ENCODE measurements around the gene ARVCF. TPM values are rescaled to one million over a fixed set of nuclear protein-coding genes. Genes with fewer than 3 reads are reported as not detected.

ARVCF gene
- polyA plus RNA-seq, 3 donors from 2014 or later: 5.3 to 15.9 (median 5.3) TPM

- peak; percentile 47 to 56 (median 53) for DNase-seq
- Mint-ChIP-seq H3K4me3 (peak overlapping the region; percentile 68 to 86 (median 80)), H3K9me3 (no peaks in the 10 kb centered on the region), H3K27ac (peak overlapping the region; percentile 71 to 97 (median 88)), H3K27me3 (ENCODE audit: low read depth in 3 of 3) (peaks cover 2 to 16% (median 2%) of the 10 kb centered on the region in 3 donors), H3K36me3 (peaks cover 0 to 4% (median 4%) of the 10 kb centered on the region in 3 donors), H3K4me1 (peaks cover 51 to 54% of the 10 kb centered on the region in 2 donors)
These were observed 41.5 kb downstream of the ARVCF start for GRCh38 chr22:19974935-19975706.

DNA sequence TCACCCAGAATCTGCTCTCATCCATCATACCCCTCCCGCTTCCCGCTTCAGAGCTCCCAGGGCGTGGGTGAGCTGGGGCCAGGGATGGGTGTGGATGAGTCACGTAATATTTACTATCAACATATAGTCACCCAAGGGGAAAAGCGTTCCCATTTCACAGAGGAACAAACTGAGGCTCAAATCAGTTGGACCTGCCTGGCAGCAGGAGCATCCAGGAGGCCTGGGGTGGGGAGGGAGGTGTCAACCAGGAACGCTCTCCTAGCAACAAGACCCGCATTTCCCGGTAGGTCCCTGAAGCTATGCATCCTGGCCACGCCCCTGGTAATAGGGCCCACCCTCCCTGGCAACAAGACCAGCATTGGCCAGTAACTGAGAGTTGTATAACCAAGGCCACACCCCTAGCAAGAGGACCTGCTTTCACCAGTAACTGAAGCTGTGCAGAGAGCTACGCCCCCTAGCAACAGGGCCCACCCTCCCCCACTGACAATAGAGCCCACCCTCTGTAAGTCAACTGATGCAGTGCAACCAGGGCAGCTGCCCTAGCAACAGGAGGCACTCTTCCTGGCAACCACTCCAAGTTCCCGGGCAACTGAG is 42.3 kb downstream of the ARVCF start:
- peak overlapping the region; percentile 71 to 97 (median 88) for H3K27ac Mint-ChIP-seq
- H3K9me3 Mint-ChIP-seq: no peaks in the 10 kb centered on the region
- H3K4me3 Mint-ChIP-seq: peak overlapping the region; percentile 68 to 86 (median 80)
- peaks cover 0 to 4% (median 4%) of the 10 kb centered on the region in 3 donors for H3K36me3 Mint-ChIP-seq
- H3K4me1 Mint-ChIP-seq: peaks cover 51 to 54% of the 10 kb centered on the region in 2 donors
- H3K27me3 Mint-ChIP-seq (ENCODE audit: low read depth in 3 of 3): peaks cover 2 to 14% (median 2%) of the 10 kb centered on the region in 3 donors
- peak; percentile 60 to 72 (median 64) for DNase-seq

- Mint-ChIP-seq H3K9me3 (no peaks in the 10 kb centered on the region), H3K4me1 (peaks cover 51 to 54% of the 10 kb centered on the region in 2 donors), H3K27me3 (ENCODE audit: low read depth in 3 of 3) (peaks cover 2 to 14% (median 2%) of the 10 kb centered on the region in 3 donors), H3K4me3 (peak overlapping the region in 4 of 5 donors; percentile 68 to 86 (median 80)), H3K36me3 (peaks cover 0 to 4% (median 4%) of the 10 kb centered on the region in 3 donors), H3K27ac (peak overlapping the region; percentile 30 to 97 (median 80))
- DNase-seq: no peak
These were observed 42.9 kb downstream of the ARVCF start for GRCh38 chr22:19973551-19974267.

GRCh38 chr22:19972652-19973550 is 43.7 kb downstream of the ARVCF start:
- peaks cover 0 to 4% (median 4%) of the 10 kb centered on the region in 3 donors for H3K36me3 Mint-ChIP-seq
- peaks cover 2 to 14% (median 2%) of the 10 kb centered on the region in 3 donors for H3K27me3 Mint-ChIP-seq (ENCODE audit: low read depth in 3 of 3)
- H3K27ac Mint-ChIP-seq: peak overlapping the region in 5 of 6 donors; percentile 55 to 90 (median 81)
- no peak for DNase-seq
- H3K4me1 Mint-ChIP-seq: peaks cover 51 to 54% of the 10 kb centered on the region in 2 donors
- peak overlapping the region; percentile 32 to 86 (median 77) for H3K4me3 Mint-ChIP-seq
- H3K9me3 Mint-ChIP-seq: no peaks in the 10 kb centered on the region

- H3K4me3 Mint-ChIP-seq: peak overlapping the region; percentile 68 to 86 (median 77)
- peak overlapping the region; percentile 76 to 95 (median 88) for H3K27ac Mint-ChIP-seq
- H3K4me1 Mint-ChIP-seq: peaks cover 57 to 59% of the 10 kb centered on the region in 2 donors
These were observed 44.4 kb downstream of the ARVCF start for GRCh38 chr22:19972251-19972650.

DNA sequence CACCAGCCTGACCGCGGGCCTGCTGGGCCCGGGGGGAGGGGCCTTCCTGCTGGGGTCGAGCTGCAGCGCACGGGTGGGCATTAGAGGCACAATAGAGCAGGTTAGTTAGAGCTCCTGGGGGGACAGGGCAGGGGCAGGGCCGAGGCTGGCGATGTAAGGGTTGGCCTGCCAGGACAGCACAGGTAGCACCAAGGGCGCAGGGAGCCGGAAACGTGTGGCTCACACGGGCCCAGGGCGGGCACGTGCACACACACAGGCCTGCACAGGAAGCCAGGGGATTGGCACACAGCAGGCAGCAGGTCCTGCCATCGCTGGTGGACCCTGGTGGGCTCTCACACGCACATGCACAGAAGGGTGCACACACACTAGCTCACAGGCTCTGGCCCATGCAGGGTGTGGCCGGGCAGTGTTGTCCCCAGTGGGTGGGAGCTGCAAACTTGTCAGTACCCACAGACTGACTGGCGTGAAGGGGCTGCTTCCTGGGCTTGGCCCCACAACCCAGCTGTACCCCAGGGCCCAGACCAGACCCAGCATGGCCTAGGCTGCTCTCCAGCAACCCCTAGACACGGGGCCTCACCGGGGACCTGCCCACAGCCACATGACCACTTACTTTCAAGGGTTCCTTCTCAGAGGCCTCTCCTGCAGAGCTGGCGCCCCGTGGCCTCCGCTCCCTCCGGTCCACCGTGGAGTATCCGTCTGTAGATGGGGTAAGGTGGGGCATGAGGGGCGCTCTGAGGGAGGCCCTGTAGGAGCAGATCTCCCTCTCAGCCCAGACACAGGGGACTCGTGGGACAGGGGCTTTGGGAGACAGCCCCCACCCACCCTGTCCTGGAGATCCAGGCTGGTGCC is 45.1 kb downstream of the ARVCF start:
- H3K4me3 Mint-ChIP-seq: peak overlapping the region; percentile 68 to 86 (median 77)
- peaks cover 64 to 66% of the 10 kb centered on the region in 2 donors for H3K4me1 Mint-ChIP-seq
- peaks cover 2 to 16% (median 5%) of the 10 kb centered on the region in 3 donors for H3K27me3 Mint-ChIP-seq (ENCODE audit: low read depth in 3 of 3)
- H3K27ac Mint-ChIP-seq: peak overlapping the region; percentile 76 to 95 (median 88)
- H3K36me3 Mint-ChIP-seq: peaks cover 0 to 9% (median 4%) of the 10 kb centered on the region in 3 donors
- DNase-seq: peak; percentile 73 to 80 (median 74)
- H3K9me3 Mint-ChIP-seq: no peaks in the 10 kb centered on the region

More at GRCh38 chr22:19972251-19972650, 44.4 kb downstream of the ARVCF start:
- H3K27me3 Mint-ChIP-seq (ENCODE audit: low read depth in 3 of 3): peaks cover 2 to 14% (median 2%) of the 10 kb centered on the region in 3 donors
- H3K9me3 Mint-ChIP-seq: no peaks in the 10 kb centered on the region
- DNase-seq: no peak
- H3K36me3 Mint-ChIP-seq: peaks cover 0 to 5% (median 4%) of the 10 kb centered on the region in 3 donors

DNA sequence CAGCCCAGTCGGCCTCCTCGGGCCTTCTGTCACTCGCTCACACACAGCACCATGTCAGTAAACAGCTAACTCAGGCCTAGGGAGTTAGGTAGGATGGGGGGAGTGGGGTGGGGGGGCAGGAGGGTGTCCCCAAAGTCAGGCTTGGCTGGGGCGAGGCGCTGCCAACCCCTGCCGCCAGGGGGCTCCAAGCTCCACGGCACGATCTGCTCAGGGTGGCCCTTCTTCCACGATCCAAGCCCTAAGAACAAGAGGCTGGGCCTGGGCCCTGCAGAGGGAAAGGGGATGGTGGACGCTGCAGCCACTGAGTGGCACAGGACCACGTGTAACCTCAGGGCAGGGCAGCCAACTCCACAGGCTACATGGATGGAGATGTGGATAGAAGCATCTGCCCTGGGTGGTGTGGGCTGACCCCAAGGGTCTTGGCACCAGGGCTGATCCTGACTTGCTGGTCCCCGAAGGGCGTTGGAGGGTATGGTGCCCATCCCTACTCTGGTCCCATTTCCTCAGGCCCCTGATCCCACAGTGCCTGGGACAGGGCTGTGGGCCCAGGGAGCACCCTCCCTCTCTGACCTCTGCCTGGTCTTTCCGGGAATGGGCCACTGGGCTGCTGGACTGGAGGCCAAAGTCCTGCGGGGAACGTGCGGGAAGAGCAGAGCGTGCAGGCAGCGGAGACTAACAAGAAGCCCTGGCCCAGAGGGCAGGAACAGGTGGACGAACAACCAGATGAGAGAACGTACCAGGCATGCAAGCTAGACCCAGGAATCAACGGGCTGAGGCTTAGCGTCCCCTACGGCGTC is 45.9 kb downstream of the ARVCF start:
- Mint-ChIP-seq H3K4me1 (peaks cover 62 to 64% of the 10 kb centered on the region in 2 donors), H3K27me3 (ENCODE audit: low read depth in 3 of 3) (peaks cover 2 to 20% (median 5%) of the 10 kb centered on the region in 3 donors), H3K36me3 (peaks cover 0 to 9% (median 8%) of the 10 kb centered on the region in 3 donors), H3K4me3 (peak overlapping the region; percentile 72 to 86 (median 76)), H3K27ac (peak overlapping the region; percentile 76 to 95 (median 86)), H3K9me3 (no peaks in the 10 kb centered on the region)
- DNase-seq: peak; percentile 78 to 81 (median 79)

DNA sequence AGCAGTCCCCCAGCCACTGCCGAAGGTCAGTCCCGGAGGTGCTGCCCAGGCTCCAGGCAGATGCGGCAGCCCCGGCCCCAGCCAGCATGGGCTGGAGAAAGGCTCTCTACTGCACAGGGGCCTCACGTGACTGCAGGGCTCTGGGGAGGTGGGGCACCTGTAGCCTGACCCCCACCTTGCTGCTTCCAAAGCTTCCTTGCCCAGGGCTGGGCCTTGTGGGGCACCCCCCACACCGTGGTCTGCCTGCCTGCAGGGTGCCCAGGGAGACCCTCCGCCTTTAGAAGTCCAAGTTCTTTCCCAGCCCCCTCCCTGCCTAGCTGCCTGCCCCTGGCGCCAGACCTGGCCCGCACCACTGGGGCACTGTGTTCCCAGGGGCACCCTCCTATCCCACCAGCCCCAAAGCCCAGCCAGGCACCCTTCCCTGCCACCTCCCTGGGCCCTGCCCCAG is 46.6 kb downstream of the ARVCF start:
- Mint-ChIP-seq H3K27me3 (ENCODE audit: low read depth in 3 of 3) (peaks cover 2 to 20% (median 5%) of the 10 kb centered on the region in 3 donors), H3K27ac (peak overlapping the region in 1 of 6 donors; percentile 90), H3K4me1 (peaks cover 62% of the 10 kb centered on the region in 2 donors), H3K36me3 (peaks cover 0 to 9% (median 8%) of the 10 kb centered on the region in 3 donors), H3K4me3 (no peak overlapping the region), H3K9me3 (no peaks in the 10 kb centered on the region)
- DNase-seq: peak in 1 of 3 donors; percentile 8

- Mint-ChIP-seq H3K4me1 (peaks cover 54 to 55% of the 10 kb centered on the region in 2 donors), H3K36me3 (peaks cover 0 to 9% (median 8%) of the 10 kb centered on the region in 3 donors), H3K9me3 (no peaks in the 10 kb centered on the region), H3K4me3 (no peak overlapping the region), H3K27me3 (ENCODE audit: low read depth in 3 of 3) (peaks cover 2 to 20% (median 5%) of the 10 kb centered on the region in 3 donors), H3K27ac (no peak overlapping the region)
- no peak for DNase-seq
These were observed 47.3 kb downstream of the ARVCF start for GRCh38 chr22:19969141-19969928.

DNA sequence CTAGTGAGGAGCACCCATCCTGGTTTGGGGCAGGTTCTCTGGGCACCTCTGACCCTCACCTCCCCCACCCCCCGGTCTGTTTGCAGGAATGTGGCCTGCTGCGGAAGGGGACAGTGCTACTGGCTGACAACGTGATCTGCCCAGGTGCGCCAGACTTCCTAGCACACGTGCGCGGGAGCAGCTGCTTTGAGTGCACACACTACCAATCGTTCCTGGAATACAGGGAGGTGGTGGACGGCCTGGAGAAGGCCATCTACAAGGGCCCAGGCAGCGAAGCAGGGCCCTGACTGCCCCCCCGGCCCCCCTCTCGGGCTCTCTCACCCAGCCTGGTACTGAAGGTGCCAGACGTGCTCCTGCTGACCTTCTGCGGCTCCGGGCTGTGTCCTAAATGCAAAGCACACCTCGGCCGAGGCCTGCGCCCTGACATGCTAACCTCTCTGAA is 48.2 kb downstream of the ARVCF start:
- no peak overlapping the region for H3K4me3 Mint-ChIP-seq
- peaks cover 0 to 9% (median 8%) of the 10 kb centered on the region in 3 donors for H3K36me3 Mint-ChIP-seq
- H3K27ac Mint-ChIP-seq: peak overlapping the region in 1 of 6 donors; percentile 75
- H3K4me1 Mint-ChIP-seq: peaks cover 46 to 48% of the 10 kb centered on the region in 2 donors
- peaks cover 0 to 17% (median 4%) of the 10 kb centered on the region in 3 donors for H3K27me3 Mint-ChIP-seq (ENCODE audit: low read depth in 3 of 3)
- H3K9me3 Mint-ChIP-seq: no peaks in the 10 kb centered on the region
- DNase-seq: no peak
